DOHH2 (cell line): Measurements from ENCODE around the gene ZNF134.

Source experiments
- CTCF ChIP-seq: fragments of 200-600 bp; sonication (generic); IDR thresholded peaks from one replicate; pipeline ENCODE4 v1.5.1; 2014; ENCODE audit warnings: antibody characterized with exemption, mild to moderate bottlenecking, low read depth, low read length; ENCODE audit not compliant: poor library complexity, severe bottlenecking
- EZH2phosphoT487 ChIP-seq: fragments of 200-600 bp; sonication (generic); IDR thresholded peaks from 2 replicates; pipeline ENCODE4 v1.6.1; 2017; ENCODE audit warnings: borderline replicate concordance, mild to moderate bottlenecking, antibody characterized with exemption, low read length, moderate library complexity, mixed read lengths

- TF ChIP-seq CTCF (no peak), EZH2phosphoT487 (no peak)
These were observed 2.9 kb upstream of the ZNF134 start for GRCh38 chr19:57611113-57611512.
